GM12892 (cell line): ENCODE data around the gene PRKCG.

Source experiments
- DNase-seq: peaks from one replicate; pipeline ENCODE4 v3.0.0; 2011; ENCODE audit not compliant: insufficient read length
- FAIRE-seq: peaks from 2 replicates; lab custom pipeline; 2011; peaks lifted over from hg19 to GRCh38; lab: Jason Lieb, UNC
- POLR2A ChIP-seq: IDR thresholded peaks from 2 replicates; pipeline ENCODE4 v1.6.1; 2011; ENCODE audit warnings: low read depth, low read length, control low read depth
- POLR2AphosphoS5 ChIP-seq: IDR thresholded peaks from 2 replicates; pipeline ENCODE4 v1.6.1; 2011; ENCODE audit warnings: low read depth, low read length, control low read depth
- TAF1 ChIP-seq: IDR thresholded peaks from 2 replicates; pipeline ENCODE4 v1.6.1; 2011; ENCODE audit warnings: low read depth, mild to moderate bottlenecking, control low read depth, low read length, borderline replicate concordance

Gene PRKCG

DNA sequence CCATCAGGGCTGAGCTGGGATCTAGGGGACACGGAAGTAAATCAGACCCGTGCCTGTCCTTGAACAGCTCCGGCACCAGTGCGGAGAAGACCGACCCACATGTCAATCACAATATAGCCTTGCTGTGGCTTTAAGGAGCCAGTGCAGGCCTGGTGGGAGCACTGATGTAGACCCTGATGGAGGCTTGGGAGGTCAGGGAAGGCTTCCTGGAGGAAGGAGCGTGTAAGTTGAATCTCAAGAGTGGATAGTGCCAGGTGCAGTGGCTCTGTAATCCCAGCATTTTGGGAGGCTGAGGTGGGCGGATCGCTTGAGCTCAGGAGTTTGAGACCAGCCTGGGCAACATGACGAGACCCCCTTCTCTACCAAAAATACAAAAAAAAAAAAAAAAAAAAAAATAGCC lies 70.0 kb downstream of the PRKCG start:
- DNase-seq (no peak), FAIRE-seq (no peak)
- no peak for TF ChIP-seq POLR2AphosphoS5
- no peak for TF ChIP-seq TAF1
- no peak for TF ChIP-seq POLR2A

DNA sequence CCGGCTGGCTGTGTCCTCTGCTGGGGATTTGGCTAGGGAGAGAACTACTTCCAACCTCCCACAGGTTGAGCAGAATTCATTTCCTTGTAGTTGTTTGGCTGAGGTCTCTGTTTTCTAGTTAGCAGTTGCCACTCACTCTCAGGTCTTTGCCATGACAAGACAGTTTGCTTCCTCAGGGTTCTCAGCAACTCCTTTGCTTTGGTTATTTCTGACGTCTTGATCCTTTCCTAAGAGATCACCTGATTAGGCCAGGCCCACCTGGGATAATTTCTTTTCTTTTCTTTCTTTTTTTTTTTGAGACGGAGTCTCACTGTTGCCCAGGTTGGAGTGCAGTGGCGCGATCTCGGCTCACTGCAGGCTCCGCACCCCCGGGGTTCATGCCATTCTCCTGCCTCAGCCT lies 71.4 kb downstream of the PRKCG start:
- TF ChIP-seq TAF1 (no peak), POLR2A (no peak), POLR2AphosphoS5 (no peak)
- DNase-seq (no peak), FAIRE-seq (no peak)
